PC-3 (cell line): ENCODE data around the gene EIF4A3. TPM values are rescaled to one million over a fixed set of nuclear protein-coding genes. Genes with fewer than 3 reads are reported as not detected.

ENCODE experiments used
- ATAC-seq: fragments of 200-7000 bp; cut with Tn5 transposase; 2 replicates; pipeline ENCODE4 v1.9.1; 2020; ENCODE audit warnings: mild to moderate bottlenecking, moderate library complexity
- BruUV-seq: library from RNA; stranded (reverse); fragments of 400-500 nt; replicated peaks from 2 replicates; lab custom pipeline; 2021; lab: Mats Ljungman, UMichigan
- CTCF ChIA-PET: fragments of 300-600 bp; sonication (Branson Sonifier 250); formaldehyde crosslinking; loops from one replicate; lab custom pipeline; 2022; ENCODE audit warnings: antibody characterized with exemption; lab: Charles Lee
- POLR2A ChIA-PET: fragments of 300-600 bp; sonication (Branson Sonifier 250); formaldehyde crosslinking; loops from one replicate; lab custom pipeline; 2022; ENCODE audit warnings: antibody characterized with exemption; ENCODE audit not compliant: unreplicated experiment; lab: Charles Lee
- DNase-seq: peaks from one replicate; pipeline ENCODE4 v3.0.0-alpha.2; 2015
- H2AFZ ChIP-seq: fragments of 300-600 bp; sonication (generic); 2 replicates; pipeline ENCODE4 v1.6.0; 2016; ENCODE audit warnings: antibody characterized with exemption, low read length
- H3F3A ChIP-seq: fragments of 300-600 bp; sonication (generic); one replicate; pipeline ENCODE4 v1.6.0; 2017; ENCODE audit warnings: antibody characterized with exemption, low read length, control low read depth, mild to moderate bottlenecking; ENCODE audit not compliant: unreplicated experiment
- H3K27ac ChIP-seq: fragments of 300-600 bp; sonication (generic); 2 replicates; pipeline ENCODE4 v1.5.1; 2016; ENCODE audit warnings: mild to moderate bottlenecking, low read length
- H3K27me3 ChIP-seq: fragments of 300-600 bp; sonication (generic); 2 replicates; pipeline ENCODE4 v1.6.1; 2016; ENCODE audit warnings: low read length, mixed read lengths
- H3K36me3 ChIP-seq: fragments of 300-600 bp; sonication (generic); 2 replicates; pipeline ENCODE4 v1.6.1; 2016; ENCODE audit warnings: low read depth, mixed run types, low read length, mixed read lengths
- H3K4me1 ChIP-seq: fragments of 300-600 bp; sonication (generic); 2 replicates; pipeline ENCODE4 v1.5.1; 2016; ENCODE audit warnings: low read length; ENCODE audit not compliant: insufficient read depth
- H3K4me2 ChIP-seq: fragments of 300-600 bp; sonication (generic); 2 replicates; pipeline ENCODE4 v1.6.0; 2016; ENCODE audit warnings: low read length
- H3K4me3 ChIP-seq: fragments of 300-600 bp; sonication (generic); 2 replicates; pipeline ENCODE4 v1.5.1; 2016; ENCODE audit warnings: mild to moderate bottlenecking, low read length, mixed read lengths
- H3K79me2 ChIP-seq: fragments of 300-600 bp; sonication (generic); 2 replicates; pipeline ENCODE4 v1.6.1; 2017; ENCODE audit warnings: low read length, mixed read lengths
- H3K9ac ChIP-seq: fragments of 300-600 bp; sonication (generic); 2 replicates; pipeline ENCODE4 v1.6.0; 2016; ENCODE audit warnings: mild to moderate bottlenecking, low read length
- H3K9me2 ChIP-seq: fragments of 300-600 bp; sonication (generic); replicated peaks from 2 replicates; pipeline ENCODE4 v1.6.1; 2016; ENCODE audit warnings: mixed run types, low read length, mixed read lengths
- H3K9me3 ChIP-seq: fragments of 300-600 bp; sonication (generic); 2 replicates; pipeline ENCODE4 v1.6.1; 2016; ENCODE audit warnings: low read length, mixed read lengths
- H4K20me1 ChIP-seq: fragments of 300-600 bp; sonication (generic); 2 replicates; pipeline ENCODE4 v1.6.1; 2016; ENCODE audit warnings: low read length, mixed read lengths
- EZH2 ChIP-seq: fragments of 300-600 bp; sonication (generic); IDR thresholded peaks from one replicate; pipeline ENCODE4 v1.6.1; 2017; ENCODE audit warnings: antibody characterized with exemption, mild to moderate bottlenecking, low read length; ENCODE audit not compliant: unreplicated experiment
- EZH2phosphoT487 ChIP-seq: fragments of 300-600 bp; sonication (generic); IDR thresholded peaks from 2 replicates; pipeline ENCODE4 v1.6.1; 2018; ENCODE audit warnings: mild to moderate bottlenecking, antibody characterized with exemption, low read length, borderline replicate concordance
- intact Hi-C: fragments of 100-400 bp; cut with micrococcal nuclease; formaldehyde crosslinking; loops from 2 replicates; pipeline ENCODE4 v1.9.0; 2023
- total RNA-seq: library from RNA; depleted of rRNA; stranded (reverse); fragments of >200 nt; gene quantifications from 2 replicates; pipeline ENCODE4 v1.2.3, GENCODE V29; 2014
- TF ChIP-seq, protein P1 (sequence below): fragments of 300-600 bp; sonication (generic); conservative IDR thresholded peaks from 2 replicates; pipeline ENCODE4 v1.5.1; 2017; ENCODE audit warnings: antibody characterized with exemption, low read depth, mild to moderate bottlenecking, low read length

The EIF4A3 gene
- total RNA-seq, 1 experiment from 2014 or later = 167 TPM

DNA sequence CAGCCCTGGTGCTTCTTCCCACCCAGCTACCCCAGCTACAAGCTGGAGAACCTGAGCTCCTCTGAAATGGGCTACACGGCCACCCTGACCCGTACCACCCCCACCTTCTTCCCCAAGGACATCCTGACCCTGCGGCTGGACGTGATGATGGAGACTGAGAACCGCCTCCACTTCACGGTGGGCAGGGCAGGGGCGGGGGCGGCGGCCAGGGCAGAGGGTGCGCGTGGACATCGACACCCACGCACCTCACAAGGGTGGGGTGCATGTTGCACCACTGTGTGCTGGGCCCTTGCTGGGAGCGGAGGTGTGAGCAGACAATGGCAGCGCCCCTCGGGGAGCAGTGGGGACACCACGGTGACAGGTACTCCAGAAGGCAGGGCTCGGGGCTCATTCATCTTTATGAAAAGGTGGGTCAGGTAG lies 42.0 kb downstream of the EIF4A3 start:
- no peak for DNase-seq
- no peak for TF ChIP-seq EZH2
- no peak for TF ChIP-seq EZH2phosphoT487
- TF ChIP-seq, protein P1, sequence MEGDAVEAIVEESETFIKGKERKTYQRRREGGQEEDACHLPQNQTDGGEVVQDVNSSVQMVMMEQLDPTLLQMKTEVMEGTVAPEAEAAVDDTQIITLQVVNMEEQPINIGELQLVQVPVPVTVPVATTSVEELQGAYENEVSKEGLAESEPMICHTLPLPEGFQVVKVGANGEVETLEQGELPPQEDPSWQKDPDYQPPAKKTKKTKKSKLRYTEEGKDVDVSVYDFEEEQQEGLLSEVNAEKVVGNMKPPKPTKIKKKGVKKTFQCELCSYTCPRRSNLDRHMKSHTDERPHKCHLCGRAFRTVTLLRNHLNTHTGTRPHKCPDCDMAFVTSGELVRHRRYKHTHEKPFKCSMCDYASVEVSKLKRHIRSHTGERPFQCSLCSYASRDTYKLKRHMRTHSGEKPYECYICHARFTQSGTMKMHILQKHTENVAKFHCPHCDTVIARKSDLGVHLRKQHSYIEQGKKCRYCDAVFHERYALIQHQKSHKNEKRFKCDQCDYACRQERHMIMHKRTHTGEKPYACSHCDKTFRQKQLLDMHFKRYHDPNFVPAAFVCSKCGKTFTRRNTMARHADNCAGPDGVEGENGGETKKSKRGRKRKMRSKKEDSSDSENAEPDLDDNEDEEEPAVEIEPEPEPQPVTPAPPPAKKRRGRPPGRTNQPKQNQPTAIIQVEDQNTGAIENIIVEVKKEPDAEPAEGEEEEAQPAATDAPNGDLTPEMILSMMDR = no peak
- Histone ChIP-seq H3F3A (no peaks in the 10 kb centered on the region), H3K36me3 (no peaks in the 10 kb centered on the region), H3K4me2 (no peak overlapping the region), H3K4me1 (peaks cover 18% of the 10 kb centered on the region), H3K4me3 (no peak overlapping the region), H3K9me3 (no peaks in the 10 kb centered on the region), H4K20me1 (no peaks in the 10 kb centered on the region), H3K27ac (no peak overlapping the region), H3K27me3 (no peaks in the 10 kb centered on the region), H3K9me2 (no peaks in the 10 kb centered on the region), H3K9ac (no peak overlapping the region), H3K79me2 (peaks cover 19% of the 10 kb centered on the region), H2AFZ (no peak overlapping the region)
- ChIA-PET POLR2A (no interaction called here), CTCF (no interaction called here)
- BruUV-seq = no TSS peak
- no peak for ATAC-seq
- intact Hi-C loops = loop anchor here (5.0 kb wide), 1 partner anchor 147 kb away; no protein-coding TSS in a partner anchor

DNA sequence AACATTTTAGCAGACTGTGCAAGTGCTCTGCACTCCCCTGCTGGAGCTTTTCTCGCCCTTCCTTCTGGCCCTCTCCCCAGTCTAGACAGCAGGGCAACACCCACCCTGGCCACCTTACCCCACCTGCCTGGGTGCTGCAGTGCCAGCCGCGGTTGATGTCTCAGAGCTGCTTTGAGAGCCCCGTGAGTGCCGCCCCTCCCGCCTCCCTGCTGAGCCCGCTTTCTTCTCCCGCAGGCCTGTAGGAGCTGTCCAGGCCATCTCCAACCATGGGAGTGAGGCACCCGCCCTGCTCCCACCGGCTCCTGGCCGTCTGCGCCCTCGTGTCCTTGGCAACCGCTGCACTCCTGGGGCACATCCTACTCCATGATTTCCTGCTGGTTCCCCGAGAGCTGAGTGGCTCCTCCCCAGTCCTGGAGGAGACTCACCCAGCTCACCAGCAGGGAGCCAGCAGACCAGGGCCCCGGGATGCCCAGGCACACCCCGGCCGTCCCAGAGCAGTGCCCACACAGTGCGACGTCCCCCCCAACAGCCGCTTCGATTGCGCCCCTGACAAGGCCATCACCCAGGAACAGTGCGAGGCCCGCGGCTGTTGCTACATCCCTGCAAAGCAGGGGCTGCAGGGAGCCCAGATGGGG lies 42.5 kb downstream of the EIF4A3 start:
- no peak for TF ChIP-seq EZH2
- TF ChIP-seq, protein P1 = no peak
- no peak for TF ChIP-seq EZH2phosphoT487
- ChIA-PET CTCF (no interaction called here), POLR2A (interaction anchor here (0.6 kb wide), 1 partner anchor 19 kb away, joined by 3 read pairs; no protein-coding TSS in a partner anchor)
- Histone ChIP-seq H2AFZ (no peak overlapping the region), H4K20me1 (no peaks in the 10 kb centered on the region), H3K9me2 (no peaks in the 10 kb centered on the region), H3K27me3 (no peaks in the 10 kb centered on the region), H3K9ac (no peak overlapping the region), H3K4me2 (no peak overlapping the region), H3F3A (no peaks in the 10 kb centered on the region), H3K79me2 (peaks cover 19% of the 10 kb centered on the region), H3K36me3 (no peaks in the 10 kb centered on the region), H3K4me1 (peaks cover 18% of the 10 kb centered on the region), H3K9me3 (no peaks in the 10 kb centered on the region), H3K27ac (no peak overlapping the region), H3K4me3 (no peak overlapping the region)
- no peak for ATAC-seq
- DNase-seq = no peak
- BruUV-seq = no TSS peak
- intact Hi-C loops = loop anchor here (5.0 kb wide), 1 partner anchor 148 kb away; no protein-coding TSS in a partner anchor
